ENCODE results near the gene ADAMTS18.
A peak's percentile ranks its signal among the peaks of the same experiment; 100 is the strongest.
"Not testable (repeated sequence)": the region's sequence is repeated elsewhere in the genome, so short reads cannot be mapped to it uniquely, and the experiment has no call there.

The ADAMTS18 gene

GRCh38 chr16:77277571-77277970 lies 157.3 kb downstream of the ADAMTS18 start:
- DNase-seq, result no peak

GRCh38 chr16:77277141-77277540 lies 157.7 kb downstream of the ADAMTS18 start:
- DNase-seq, result no peak

GRCh38 chr16:77276661-77277060 lies 158.2 kb downstream of the ADAMTS18 start:
- DNase-seq, result no peak

GRCh38 chr16:77275303-77275702 lies 159.5 kb downstream of the ADAMTS18 start:
- not testable (repeated sequence) for DNase-seq

- no peak for DNase-seq
Measured at GRCh38 chr16:77273815-77274214, 161.0 kb downstream of the ADAMTS18 start.

- DNase-seq, result no peak
Measured at GRCh38 chr16:77271532-77272426, 163.1 kb downstream of the ADAMTS18 start.

GRCh38 chr16:77266185-77266584 lies 168.6 kb downstream of the ADAMTS18 start:
- not testable (repeated sequence) for DNase-seq

- DNase-seq, result no peak
Measured at GRCh38 chr16:77262971-77263370, 171.9 kb downstream of the ADAMTS18 start.

GRCh38 chr16:77250400-77250799 lies 184.4 kb downstream of the ADAMTS18 start:
- no peak for DNase-seq

GRCh38 chr16:77246150-77246549 lies 188.7 kb downstream of the ADAMTS18 start:
- no peak for DNase-seq

GRCh38 chr16:77242471-77242870 lies 192.4 kb downstream of the ADAMTS18 start:
- DNase-seq, result not testable (repeated sequence)

GRCh38 chr16:77238593-77238992 lies 196.2 kb downstream of the ADAMTS18 start:
- no peak for DNase-seq

- DNase-seq, result peak; percentile 92 to 93
Measured at GRCh38 chr16:77236063-77236511, 198.7 kb downstream of the ADAMTS18 start.

- DNase-seq, result no peak
Measured at GRCh38 chr16:77234611-77235010, 200.2 kb downstream of the ADAMTS18 start.

GRCh38 chr16:77233799-77234519 lies 200.9 kb downstream of the ADAMTS18 start:
- no peak for DNase-seq

Measured in activated T-cell treated with anti-CD3 and anti-CD28 coated beads, Interleukin-2, amount 50 U/mL, for 48 hours (primary cell).